GM21367 (cell line): ENCODE data around the gene ARMH3.
A peak's percentile ranks its signal among the peaks of the same experiment; 100 is the strongest.

Source experiments
- ATAC-seq: cut with Tn5 transposase; IDR thresholded peaks from one replicate; pipeline ENCODE4 v1.9.1; 2021; ENCODE audit not compliant: unreplicated experiment

Gene ARMH3

GRCh38 chr10:101838416-101838970 lies 217.5 kb downstream of the ARMH3 start:
- ATAC-seq: no peak

- no peak for ATAC-seq
Observed at GRCh38 chr10:101837748-101838147, 218.2 kb downstream of the ARMH3 start.

- ATAC-seq: no peak
Observed at GRCh38 chr10:101835362-101835761, 220.6 kb downstream of the ARMH3 start.

GRCh38 chr10:101834341-101834740 lies 221.6 kb downstream of the ARMH3 start:
- ATAC-seq: no peak

GRCh38 chr10:101833466-101833865 lies 222.5 kb downstream of the ARMH3 start:
- no peak for ATAC-seq

GRCh38 chr10:101832325-101832771 lies 223.6 kb downstream of the ARMH3 start:
- no peak for ATAC-seq

GRCh38 chr10:101831169-101831811 lies 224.7 kb downstream of the ARMH3 start:
- ATAC-seq: no peak

- peak; percentile 48 for ATAC-seq
Observed at GRCh38 chr10:101830322-101831168, 225.4 kb downstream of the ARMH3 start.

GRCh38 chr10:101829561-101830315 lies 226.2 kb downstream of the ARMH3 start:
- ATAC-seq: no peak

GRCh38 chr10:101828766-101829551 lies 227.0 kb downstream of the ARMH3 start:
- ATAC-seq: no peak

GRCh38 chr10:101827919-101828600 lies 227.9 kb downstream of the ARMH3 start:
- no peak for ATAC-seq

GRCh38 chr10:101826852-101827434 lies 229.0 kb downstream of the ARMH3 start:
- no peak for ATAC-seq

- ATAC-seq: no peak
Observed at GRCh38 chr10:101824736-101825135, 231.2 kb downstream of the ARMH3 start.

- peak; percentile 21 for ATAC-seq
Observed at GRCh38 chr10:101818872-101819633, 236.9 kb downstream of the ARMH3 start.

- ATAC-seq: peak; percentile 79
Observed at GRCh38 chr10:101818119-101818871, 237.7 kb downstream of the ARMH3 start, which contains the start of gene OGA. Gene OGA (minus strand): TSS chr10:101818444. CDS start chr10:101818022, 422 bp downstream.

GRCh38 chr10:101817337-101818118 lies 238.4 kb downstream of the ARMH3 start:
- no peak for ATAC-seq

GRCh38 chr10:101816913-101817336 lies 239.0 kb downstream of the ARMH3 start:
- no peak for ATAC-seq
